ENCODE results near the gene BNC2. TPM values are rescaled to one million over a fixed set of nuclear protein-coding genes. Genes with fewer than 3 reads are reported as not detected.

Gene BNC2
- total RNA-seq, 1 donor from 2014 or later: 5.4 TPM

DNA sequence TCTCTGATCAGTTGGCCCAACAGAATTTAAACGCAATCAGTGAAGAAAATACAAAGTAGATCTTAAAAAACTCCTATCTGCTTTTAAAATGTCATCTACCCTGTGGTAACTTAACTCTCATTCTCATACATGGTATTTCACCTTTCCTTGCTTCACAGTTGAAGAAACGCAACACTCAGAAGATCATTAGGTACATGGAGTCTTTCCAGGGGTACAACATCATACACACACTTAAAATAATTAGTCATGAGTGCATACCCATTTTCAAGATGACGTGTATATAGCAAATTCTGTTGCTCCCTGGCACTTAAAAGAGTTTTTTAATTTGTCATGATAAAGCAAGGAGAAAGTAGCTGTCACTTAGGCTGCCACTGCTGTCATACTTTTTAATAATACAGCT, 259.9 kb downstream of the BNC2 start:
- Mint-ChIP-seq H3K4me1 (no peaks in the 10 kb centered on the region), H3K27me3 (ENCODE audit: low read depth) (no peaks in the 10 kb centered on the region), H3K27ac (ENCODE audit: unreplicated experiment) (no peak overlapping the region), H3K36me3 (ENCODE audit: low read depth) (no peaks in the 10 kb centered on the region), H3K4me3 (no peak overlapping the region), H3K9me3 (no peaks in the 10 kb centered on the region)
- DNase-seq (ENCODE audit: low read depth, low spot score): no peak
- TF ChIP-seq, protein P1, sequence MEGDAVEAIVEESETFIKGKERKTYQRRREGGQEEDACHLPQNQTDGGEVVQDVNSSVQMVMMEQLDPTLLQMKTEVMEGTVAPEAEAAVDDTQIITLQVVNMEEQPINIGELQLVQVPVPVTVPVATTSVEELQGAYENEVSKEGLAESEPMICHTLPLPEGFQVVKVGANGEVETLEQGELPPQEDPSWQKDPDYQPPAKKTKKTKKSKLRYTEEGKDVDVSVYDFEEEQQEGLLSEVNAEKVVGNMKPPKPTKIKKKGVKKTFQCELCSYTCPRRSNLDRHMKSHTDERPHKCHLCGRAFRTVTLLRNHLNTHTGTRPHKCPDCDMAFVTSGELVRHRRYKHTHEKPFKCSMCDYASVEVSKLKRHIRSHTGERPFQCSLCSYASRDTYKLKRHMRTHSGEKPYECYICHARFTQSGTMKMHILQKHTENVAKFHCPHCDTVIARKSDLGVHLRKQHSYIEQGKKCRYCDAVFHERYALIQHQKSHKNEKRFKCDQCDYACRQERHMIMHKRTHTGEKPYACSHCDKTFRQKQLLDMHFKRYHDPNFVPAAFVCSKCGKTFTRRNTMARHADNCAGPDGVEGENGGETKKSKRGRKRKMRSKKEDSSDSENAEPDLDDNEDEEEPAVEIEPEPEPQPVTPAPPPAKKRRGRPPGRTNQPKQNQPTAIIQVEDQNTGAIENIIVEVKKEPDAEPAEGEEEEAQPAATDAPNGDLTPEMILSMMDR (conservative IDR thresholded peaks at IDR 0.05): no peak

DNA sequence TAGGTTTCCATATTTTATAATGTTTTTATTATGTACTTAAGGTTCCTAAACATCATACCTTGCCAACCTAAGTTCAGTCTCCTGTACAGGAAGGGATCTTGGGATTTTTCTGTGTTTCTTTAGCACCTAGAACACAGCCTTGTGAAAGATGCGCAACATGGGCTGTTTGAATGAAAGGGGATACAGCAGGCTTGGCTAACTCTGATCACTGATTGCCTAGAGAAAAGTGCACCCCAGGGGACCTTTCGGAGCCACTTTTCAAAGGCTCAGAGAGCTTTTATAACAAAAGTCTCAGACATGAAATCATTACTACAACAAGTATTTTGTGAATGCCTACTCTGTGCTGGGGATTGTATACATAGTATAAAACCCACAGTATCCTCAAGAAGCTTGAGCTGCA, 261.6 kb downstream of the BNC2 start:
- Mint-ChIP-seq H3K27ac (ENCODE audit: unreplicated experiment) (no peak overlapping the region), H3K9me3 (no peaks in the 10 kb centered on the region), H3K4me1 (no peaks in the 10 kb centered on the region), H3K4me3 (no peak overlapping the region), H3K36me3 (ENCODE audit: low read depth) (no peaks in the 10 kb centered on the region), H3K27me3 (ENCODE audit: low read depth) (no peaks in the 10 kb centered on the region)
- TF ChIP-seq, protein P1 (conservative IDR thresholded peaks at IDR 0.05): no peak
- DNase-seq (ENCODE audit: low read depth, low spot score): no peak

DNA sequence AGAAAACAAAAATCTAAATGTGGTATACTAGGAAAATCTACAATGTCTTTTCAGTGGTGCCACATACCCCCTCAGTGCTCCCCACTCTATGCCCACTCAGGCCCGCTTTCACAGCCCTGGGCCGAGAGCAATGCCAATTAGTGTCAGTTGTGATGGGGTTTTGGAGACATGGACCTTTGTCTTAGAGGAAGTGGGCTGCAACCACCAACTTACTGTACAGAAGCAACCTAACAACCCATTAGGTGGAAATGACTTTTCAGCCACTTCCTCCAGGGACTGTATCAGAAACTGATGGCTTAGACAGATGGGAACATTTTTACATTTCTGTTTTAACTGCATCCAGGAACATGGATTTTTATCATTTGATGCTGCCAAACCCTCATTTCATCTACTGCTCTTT, 268.0 kb downstream of the BNC2 start:
- Mint-ChIP-seq H3K4me3 (no peak overlapping the region), H3K4me1 (no peaks in the 10 kb centered on the region), H3K27me3 (ENCODE audit: low read depth) (no peaks in the 10 kb centered on the region), H3K9me3 (no peaks in the 10 kb centered on the region), H3K36me3 (ENCODE audit: low read depth) (no peaks in the 10 kb centered on the region), H3K27ac (ENCODE audit: unreplicated experiment) (no peak overlapping the region)
- no peak for DNase-seq (ENCODE audit: low read depth, low spot score)
- TF ChIP-seq, protein P1 (conservative IDR thresholded peaks at IDR 0.05): no peak

DNA sequence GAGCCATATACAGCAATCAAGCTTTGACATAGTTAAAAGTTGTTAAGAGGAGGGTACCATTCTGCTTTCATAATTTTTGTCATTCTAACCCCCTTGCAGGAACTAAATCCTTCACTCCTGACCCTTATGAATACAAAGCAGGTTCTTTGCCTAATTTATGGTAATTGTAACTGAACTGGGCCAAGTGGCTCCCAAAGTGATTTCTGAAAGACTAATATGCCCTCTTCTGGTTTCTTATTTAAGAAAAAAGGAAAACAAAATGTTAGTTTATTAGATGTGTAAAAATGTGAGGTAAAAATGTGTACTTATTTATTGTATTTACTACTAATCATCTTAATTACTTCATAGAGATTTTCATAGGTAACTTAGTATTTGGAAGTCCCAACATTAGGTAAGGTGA, 268.5 kb downstream of the BNC2 start:
- Mint-ChIP-seq H3K9me3 (no peaks in the 10 kb centered on the region), H3K36me3 (ENCODE audit: low read depth) (no peaks in the 10 kb centered on the region), H3K27me3 (ENCODE audit: low read depth) (no peaks in the 10 kb centered on the region), H3K4me1 (no peaks in the 10 kb centered on the region), H3K4me3 (no peak overlapping the region), H3K27ac (ENCODE audit: unreplicated experiment) (no peak overlapping the region)
- TF ChIP-seq, protein P1 (conservative IDR thresholded peaks at IDR 0.05): no peak
- no peak for DNase-seq (ENCODE audit: low read depth, low spot score)

DNA sequence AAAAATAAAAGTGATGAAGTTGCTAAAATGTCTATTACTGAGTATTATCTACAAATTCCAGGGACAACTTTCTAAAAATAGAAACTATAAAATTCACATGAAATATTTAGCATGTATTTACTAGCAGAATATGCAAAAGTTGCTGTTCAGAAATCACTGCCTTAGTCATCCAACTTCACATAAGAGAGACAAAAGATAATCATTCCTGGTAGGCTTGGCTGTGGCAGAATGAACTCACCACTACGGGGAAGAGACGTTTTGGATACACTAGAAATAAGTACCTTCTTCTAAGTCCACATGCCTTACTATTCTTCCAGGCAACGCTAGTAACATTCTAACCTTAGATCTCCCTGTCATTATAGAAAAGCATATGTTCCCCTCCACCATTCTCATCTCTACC, 272.2 kb downstream of the BNC2 start:
- DNase-seq (ENCODE audit: low read depth, low spot score): no peak
- Mint-ChIP-seq H3K27ac (ENCODE audit: unreplicated experiment) (no peak overlapping the region), H3K36me3 (ENCODE audit: low read depth) (no peaks in the 10 kb centered on the region), H3K27me3 (ENCODE audit: low read depth) (no peaks in the 10 kb centered on the region), H3K4me3 (no peak overlapping the region), H3K9me3 (no peaks in the 10 kb centered on the region), H3K4me1 (no peaks in the 10 kb centered on the region)
- TF ChIP-seq, protein P1 (conservative IDR thresholded peaks at IDR 0.05): no peak

DNA sequence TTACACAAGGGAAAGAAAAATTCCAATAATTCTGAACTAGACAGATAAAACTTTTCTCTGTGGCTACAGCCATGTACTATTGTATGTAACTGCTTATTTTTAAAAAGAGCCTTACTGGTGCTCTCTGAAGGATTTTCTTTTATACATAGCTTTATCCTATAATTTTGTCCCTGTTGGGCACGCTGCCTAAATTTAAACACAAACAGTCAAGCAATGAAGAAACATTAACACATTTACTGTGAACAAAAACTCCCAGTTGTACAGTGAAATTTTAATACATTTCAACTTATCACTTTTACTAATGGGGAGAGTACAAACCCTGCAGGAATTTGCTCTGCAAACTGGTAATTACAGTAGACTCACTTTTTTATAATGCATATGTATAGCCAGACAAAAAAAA, 273.3 kb downstream of the BNC2 start:
- H3K36me3 Mint-ChIP-seq (ENCODE audit: low read depth): no peaks in the 10 kb centered on the region
- H3K4me1 Mint-ChIP-seq: no peaks in the 10 kb centered on the region
- TF ChIP-seq, protein P1 (conservative IDR thresholded peaks at IDR 0.05): no peak
- no peaks in the 10 kb centered on the region for H3K27me3 Mint-ChIP-seq (ENCODE audit: low read depth)
- DNase-seq (ENCODE audit: low read depth, low spot score): no peak
- no peak overlapping the region for H3K27ac Mint-ChIP-seq (ENCODE audit: unreplicated experiment)
- no peak overlapping the region for H3K4me3 Mint-ChIP-seq
- H3K9me3 Mint-ChIP-seq: no peaks in the 10 kb centered on the region
